GM12878 (cell line): ENCODE results near the gene TXNIP. TPM values are rescaled to one million over a fixed set of nuclear protein-coding genes. Genes with fewer than 3 reads are reported as not detected.

Experiments used
- ATAC-seq: fragments of 200-7000 bp; cut with Tn5 transposase; 3 replicates; pipeline ENCODE4 v1.9.1; 2020; ENCODE audit warnings: mild to moderate bottlenecking, moderate library complexity
- BruUV-seq: library from RNA; stranded (reverse); fragments of 400-500 nt; replicated peaks from 2 replicates; lab custom pipeline; 2021; lab: Mats Ljungman, UMichigan
- CTCF ChIA-PET: fragments of 300-600 bp; sonication (Branson Sonifier 250); formaldehyde crosslinking; extraction: SDS; loops from one replicate; lab custom pipeline; 2021; ENCODE audit warnings: inconsistent platforms; lab: Yijun Ruan, JAX
- POLR2A ChIA-PET: fragments of 350-600 bp; formaldehyde crosslinking; extraction: SDS; loops from one replicate; lab custom pipeline; 2021; ENCODE audit warnings: inconsistent platforms; lab: Charles Lee
- RAD21 ChIA-PET: fragments of 300-600 bp; sonication (Branson Sonifier 250); formaldehyde crosslinking; loops from one replicate; lab custom pipeline; 2023; ENCODE audit warnings: antibody characterized with exemption; ENCODE audit not compliant: unreplicated experiment; lab: Charles Lee
- SMC1A ChIA-PET: fragments of 300-600 bp; sonication (Branson Sonifier 250); formaldehyde crosslinking; loops from one replicate; lab custom pipeline; 2023; ENCODE audit not compliant: unreplicated experiment, uncharacterized antibody; lab: Charles Lee
- DNase-seq: peaks from one replicate; pipeline ENCODE4 v3.0.0-alpha.2; 2011; ENCODE audit warnings: low read depth, low spot score
- FAIRE-seq: peaks from 3 replicates; lab custom pipeline; 2011; peaks lifted over from hg19 to GRCh38; lab: Jason Lieb, UNC
- H2AFZ ChIP-seq: 2 replicates; pipeline ENCODE4 v1.6.0; 2011; ENCODE audit warnings: low read depth, low read length, control low read depth; ENCODE audit not compliant: control insufficient read depth
- H3K27ac ChIP-seq: 2 replicates; pipeline ENCODE4 v1.5.1; 2011; ENCODE audit warnings: control low read depth; ENCODE audit not compliant: control insufficient read depth, insufficient read depth
- H3K27me3 ChIP-seq, 2 experiments: replicated peaks in 1 of 2; 2 replicates each; pipeline versions ENCODE4 v1.6.0 to v1.6.1; 2011; ENCODE audit warnings: low read length in 1 of 2; ENCODE audit not compliant: control insufficient read depth in 2 of 2, insufficient read depth in 2 of 2
- H3K36me3 ChIP-seq, 2 experiments: 2 replicates each; pipeline ENCODE4 v1.5.1; 2011; ENCODE audit warnings: low read length in 1 of 2; ENCODE audit not compliant: control insufficient read depth in 2 of 2, insufficient read depth in 2 of 2
- H3K4me1 ChIP-seq: 2 replicates; pipeline ENCODE4 v1.6.1; 2011; ENCODE audit warnings: mild to moderate bottlenecking, low read length, moderate library complexity, mixed read lengths; ENCODE audit not compliant: control insufficient read depth, insufficient read depth
- H3K4me2 ChIP-seq: 2 replicates; pipeline ENCODE4 v1.6.0; 2011; ENCODE audit warnings: control low read depth; ENCODE audit not compliant: control insufficient read depth, insufficient read depth
- H3K4me3 ChIP-seq: fragments of 200-600 bp; sonication (generic); 2 replicates; pipeline ENCODE4 v1.5.1; 2016
- H3K79me2 ChIP-seq: 2 replicates; pipeline ENCODE4 v1.6.0; 2011; ENCODE audit warnings: low read length; ENCODE audit not compliant: control insufficient read depth, insufficient read depth
- H3K9ac ChIP-seq: 2 replicates; pipeline ENCODE4 v1.8.0; 2011; ENCODE audit warnings: low read length, control low read depth, mixed read lengths; ENCODE audit not compliant: control insufficient read depth, insufficient read depth
- H3K9me3 ChIP-seq: replicated peaks from 3 replicates; pipeline ENCODE4 v1.5.1; 2011; ENCODE audit warnings: mild to moderate bottlenecking, low read length; ENCODE audit not compliant: control insufficient read depth, insufficient read depth
- H4K20me1 ChIP-seq: 2 replicates; pipeline ENCODE4 v1.6.0; 2011; ENCODE audit not compliant: control insufficient read depth, insufficient read depth
- BHLHE40 ChIP-seq, 2 experiments: fragments of 450-650 bp in 1 of 2; IDR thresholded peaks; 2 replicates each; pipeline ENCODE4 v1.6.1; 2011 to 2017; ENCODE audit warnings: low read depth in 2 of 2, borderline replicate concordance in 1 of 2, improper control_type of control experiment in 1 of 2, low read length in 1 of 2, mild to moderate bottlenecking in 1 of 2
- EED ChIP-seq: sonication (generic); IDR thresholded peaks from 2 replicates; pipeline ENCODE4 v1.6.1; 2016; ENCODE audit warnings: antibody characterized with exemption, low read depth
- GABPA ChIP-seq: IDR thresholded peaks from 2 replicates; pipeline ENCODE4 v1.6.1; 2014; ENCODE audit warnings: antibody characterized with exemption, low read depth, mild to moderate bottlenecking, inconsistent platforms
- PML ChIP-seq: IDR thresholded peaks from 2 replicates; pipeline ENCODE4 v1.6.1; 2012; ENCODE audit warnings: low read length, inconsistent platforms
- SUZ12 ChIP-seq: fragments of 200-600 bp; sonication (generic); IDR thresholded peaks from one replicate; pipeline ENCODE4 v1.6.1; 2018; ENCODE audit warnings: antibody characterized with exemption, mild to moderate bottlenecking; ENCODE audit not compliant: unreplicated experiment
- TAF1 ChIP-seq: IDR thresholded peaks from 2 replicates; pipeline ENCODE4 v1.6.1; 2011; ENCODE audit warnings: mild to moderate bottlenecking, low read depth, low read length, borderline replicate concordance
- YY1 ChIP-seq: IDR thresholded peaks from 2 replicates; pipeline ENCODE4 v1.6.1; 2011; ENCODE audit warnings: low read depth, mild to moderate bottlenecking, low read length
- WGBS: methylation state at CpG from one replicate; pipeline ENCODE4 v1.1.6; 2016; ENCODE audit warnings: low lambda C conversion rate; ENCODE audit not compliant: insufficient replicate concordance, insufficient coverage; ENCODE audit errors: missing lambda C conversion rate; 5-methylcytosine and 5-hydroxymethylcytosine counted together
- in situ Hi-C: fragments of 300-500 bp; cut with MboI; formaldehyde crosslinking; loops from 9 replicates; pipeline ENCODE4 v1.14.3; 2018; ENCODE audit warnings: mixed read lengths
- intact Hi-C: fragments of 100-400 bp; cut with micrococcal nuclease; formaldehyde crosslinking; loops from one replicate; pipeline ENCODE4 v1.14.2; 2022; ENCODE audit not compliant: unreplicated experiment
- polyA plus RNA-seq, 11 experiments: library from polyadenylated mRNA; depleted of rRNA in 4 of 11; unstranded in 6 of 11; stranded (reverse) in 5 of 11; fragments of >200 nt; fragmentation: Nextera tagmentation in 4 of 11; fragmentation: Illumina TruSeq in 1 of 11; extraction: Ambion mirVana in 4 of 11; extraction: Trizol in 1 of 11; gene quantifications; 1 replicate in 1 of 11; 2 replicates in 10 of 11; pipeline versions ENCODE4 v1.2.1 to v1.2.3, GENCODE V29; 2011 to 2016; ENCODE audit warnings: inconsistent platforms in 2 of 11, missing spikeins in 2 of 11, low read depth in 1 of 11
- total RNA-seq, 4 experiments: library from RNA; depleted of rRNA in 3 of 4; stranded (reverse); fragments of >200 nt in 3 of 4; fragmentation: Illumina TruSeq in 1 of 4; extraction: Trizol in 1 of 4; gene quantifications; 2 replicates each; pipeline versions ENCODE4 v1.2.1 to v1.2.3, GENCODE V29; 2013 to 2021

The TXNIP gene
- total and polyA plus RNA-seq, 10 of the 15 experiments (the other 5 are each of a cell fraction or from before 2014, with no cell fraction given), result 48.7 to 133 (median 107) TPM

DNA sequence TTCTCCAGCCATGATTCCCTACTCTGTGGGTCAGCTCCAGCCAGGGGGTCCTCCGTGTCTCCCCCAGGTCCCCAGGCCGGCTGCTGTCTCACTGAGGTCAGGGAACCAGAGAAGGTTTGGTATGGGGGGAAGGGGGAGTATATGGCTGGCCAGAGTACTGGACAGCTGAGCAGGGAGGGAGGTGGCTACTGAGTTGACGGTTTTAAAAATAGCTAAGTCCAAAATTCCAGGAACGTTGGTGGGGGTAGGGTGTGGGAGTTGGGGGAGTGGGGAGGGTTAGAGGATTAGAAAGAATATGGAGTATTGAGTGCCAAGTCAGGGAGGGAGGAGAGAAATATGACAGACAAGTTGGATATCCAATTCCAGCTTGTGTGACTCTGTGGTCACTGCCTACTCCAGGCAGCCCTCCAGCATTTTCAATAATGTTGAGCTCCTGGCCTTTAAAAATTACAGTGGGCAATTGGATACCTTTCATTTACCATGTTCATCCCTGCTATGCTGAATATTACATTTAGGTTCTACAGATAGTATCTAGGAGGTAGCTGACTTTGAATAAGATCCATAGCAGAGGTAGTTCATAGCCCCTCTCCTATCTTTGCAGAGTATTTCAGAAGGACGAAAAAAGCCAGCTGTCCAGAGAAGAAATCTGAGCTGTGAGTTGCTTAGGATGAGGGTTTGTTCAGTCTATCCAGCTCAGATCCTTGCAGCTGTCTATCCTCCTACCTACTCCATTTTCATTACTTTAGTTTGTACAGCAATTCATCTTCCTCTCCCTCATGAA, 25.4 kb upstream of the TXNIP start, which contains the start of gene HJV (continued):
- TF ChIP-seq GABPA, result no peak
- TF ChIP-seq TAF1, result no peak

DNA sequence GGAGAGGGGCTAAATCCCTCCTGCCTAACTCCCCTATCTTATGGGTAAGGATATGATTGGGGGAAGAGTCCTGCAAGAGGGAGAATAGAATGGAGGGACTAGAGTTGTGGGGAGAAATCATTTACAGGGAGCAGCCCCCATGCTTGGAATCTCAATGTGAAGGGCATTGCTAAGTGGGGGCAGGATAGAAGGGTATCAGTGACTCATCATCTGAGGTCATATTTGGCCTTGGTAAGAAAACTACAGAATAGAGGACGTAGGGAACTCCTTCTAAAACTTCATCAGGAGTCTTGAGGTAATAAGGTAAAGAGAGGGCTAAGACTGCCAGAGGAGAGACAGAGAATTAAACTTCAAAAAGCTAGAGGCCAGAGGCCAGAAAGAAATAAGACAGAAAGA, 24.7 kb upstream of the TXNIP start:
- 0% methylated on average over 1 of the region's 1 CpG for WGBS
- no peak overlapping the region for H3K27ac ChIP-seq
- POLR2A ChIA-PET, result interaction anchor here (0.6 to 1.4 kb wide), 2 partner anchors 13 to 66 kb away, joined by 3 read pairs; no protein-coding TSS in a partner anchor
- SMC1A ChIA-PET, result interaction anchor here (1.3 to 2.4 kb wide), 3 partner anchors 11 to 129 kb away, joined by 4 to 21 read pairs (median 6); no protein-coding TSS in a partner anchor
- no peaks in the 10 kb centered on the region for H3K4me1 ChIP-seq
- in situ Hi-C loops (no loop called here), intact Hi-C loops (no loop called here)
- no peaks in the 10 kb centered on the region for H4K20me1 ChIP-seq
- H3K36me3 ChIP-seq, result no peaks in the 10 kb centered on the region
- no peaks in the 10 kb centered on the region for H3K79me2 ChIP-seq
- no peak overlapping the region for H3K4me2 ChIP-seq
- CTCF ChIA-PET, result interaction anchor here (0.6 to 2.6 kb wide), 9 partner anchors 9 to 174 kb away, joined by 3 to 16 read pairs (median 4); partner anchors contain the start of gene RBM8A
- BruUV-seq, result no TSS peak
- no peak for DNase-seq
- H3K9me3 ChIP-seq, result no peaks in the 10 kb centered on the region
- TF ChIP-seq EED (no peak), YY1 (no peak), SUZ12 (no peak), BHLHE40 (IDR thresholded peaks at IDR 0.05; ENCODE audit: borderline replicate concordance in 1 of 2, low read depth in 2 of 2, low read length in 1 of 2) (no peak), PML (no peak)
- no peak overlapping the region for H3K9ac ChIP-seq
- ATAC-seq, result no peak
- no peak for FAIRE-seq
- H3K27me3 ChIP-seq, result peaks cover 4 to 9% of the 10 kb centered on the region in 2 experiments; a peak in 3 of 4 replicates
- RAD21 ChIA-PET, result interaction anchor here (1.1 kb wide), 1 partner anchor 162 kb away, joined by 3 read pairs; the partner anchor contains the start of gene PIAS3
- no peak overlapping the region for H3K4me3 ChIP-seq
- H2AFZ ChIP-seq, result no peak overlapping the region
